Gastroesophageal sphincter (tissue), 4 donors: Measurements from ENCODE around the gene STIL. TPM values are rescaled to one million over a fixed set of nuclear protein-coding genes. Genes with fewer than 3 reads are reported as not detected.
A peak's percentile ranks its signal among the peaks of the same experiment; 100 is the strongest.
"Not testable (repeated sequence)": the region's sequence is repeated elsewhere in the genome, so short reads cannot be mapped to it uniquely, and the experiment has no call there.

Experiments used
- ATAC-seq: fragments of 150-250 bp; one replicate; pipeline ENCODE4 v1.9.1; 2016; ENCODE audit warnings: mild to moderate bottlenecking, moderate library complexity
- H3K27ac ChIP-seq, 4 donors: fragments of 200-600 bp; sonication (generic) in 3 of 4; 1 replicate in 3 of 4; 2 replicates in 1 of 4; pipeline ENCODE4 v1.5.1; 2016 to 2019
- H3K27me3 ChIP-seq: fragments of 200-600 bp; sonication (generic); one replicate; pipeline ENCODE4 v1.5.1; 2019
- H3K36me3 ChIP-seq, 2 donors: fragments of 200-600 bp; sonication (generic); one replicate each; pipeline ENCODE4 v1.5.1; 2019; ENCODE audit warnings: control low read depth in 1 of 2
- H3K4me1 ChIP-seq, 3 donors: fragments of 200-600 bp; sonication (generic); 1 replicate in 2 of 3; 2 replicates in 1 of 3; pipeline ENCODE4 v1.5.1; 2016 to 2019; ENCODE audit warnings: control low read depth in 2 of 3
- H3K4me3 ChIP-seq, 2 donors: fragments of 200-600 bp; sonication (generic); one replicate each; pipeline ENCODE4 v1.5.1; 2019; ENCODE audit warnings: mild to moderate bottlenecking in 1 of 2, moderate library complexity in 1 of 2
- H3K9me3 ChIP-seq, 3 donors: fragments of 200-600 bp; sonication (generic); one replicate each; pipeline ENCODE4 v1.5.1; 2017 to 2019; ENCODE audit warnings: control low read depth in 2 of 3
- EP300 ChIP-seq: sonication (generic); formaldehyde crosslinking; IDR thresholded peaks from one replicate; pipeline ENCODE4 v1.6.1; 2017; ENCODE audit warnings: antibody characterized with exemption, mild to moderate bottlenecking
- POLR2A ChIP-seq, 2 donors: fragments of 450-650 bp; IDR thresholded peaks; one replicate each; pipeline ENCODE4 v1.6.1; 2017; ENCODE audit warnings: antibody characterized with exemption in 2 of 2, mild to moderate bottlenecking in 2 of 2, moderate library complexity in 1 of 2
- POLR2AphosphoS5 ChIP-seq: sonication (generic); formaldehyde crosslinking; IDR thresholded peaks from one replicate; pipeline ENCODE4 v1.6.1; 2017; ENCODE audit warnings: antibody characterized with exemption
- WGBS, 2 donors: methylation state at CpG; one replicate each; pipeline ENCODE4 v1.1.5; 2018; ENCODE audit warnings: low coverage in 1 of 2; 5-methylcytosine and 5-hydroxymethylcytosine counted together
- total RNA-seq, 4 donors: library from RNA; depleted of rRNA; stranded (reverse); fragments of >200 nt; gene quantifications; one replicate each; pipeline ENCODE4 v1.1.0, GENCODE V29; 2016
- TF ChIP-seq, protein P1 (sequence below), 4 experiments: fragments of 200-600 bp in 2 of 4; fragments of 450-650 bp in 2 of 4; sonication (generic) in 1 of 4; IDR thresholded peaks; one replicate each; pipeline ENCODE4 v1.5.1; 2017 to 2019; ENCODE audit warnings: antibody characterized with exemption in 4 of 4, mild to moderate bottlenecking in 2 of 4, moderate library complexity in 2 of 4

The STIL gene
- total RNA-seq, 4 donors from 2014 or later, result 0.40 to 2.5 (median 0.83) TPM

DNA sequence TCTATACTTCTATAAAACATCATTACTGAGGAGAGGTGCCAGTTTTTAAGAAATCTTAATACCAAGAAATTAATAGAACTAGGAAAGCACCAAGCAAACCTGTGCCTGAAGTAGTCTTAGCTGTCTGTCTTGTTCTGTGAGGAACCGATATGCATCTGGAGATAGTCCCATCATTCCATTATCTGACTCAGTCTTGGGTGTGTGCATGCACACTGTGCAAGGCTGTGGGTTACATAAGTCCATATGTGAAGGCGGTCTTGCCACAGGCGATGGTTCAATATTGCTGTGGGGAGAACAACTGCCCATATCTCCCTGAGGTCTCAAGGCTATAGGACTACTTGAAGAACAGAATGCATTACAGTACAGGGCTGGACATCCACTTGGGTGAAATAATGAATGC, 33.8 kb downstream of the STIL start:
- TF ChIP-seq POLR2AphosphoS5 (no peak), POLR2A (IDR thresholded peaks at IDR 0.05) (no peak)
- WGBS, 2 donors, result 97 to 100% methylated on average over 2 to 3 of the region's 3 CpGs
- ATAC-seq, result no peak
- Histone ChIP-seq H3K9me3 (no peaks in the 10 kb centered on the region), H3K27me3 (no peaks in the 10 kb centered on the region), H3K4me3 (no peak overlapping the region), H3K27ac (no peak overlapping the region), H3K4me1 (no peaks in the 10 kb centered on the region), H3K36me3 (no peaks in the 10 kb centered on the region)

DNA sequence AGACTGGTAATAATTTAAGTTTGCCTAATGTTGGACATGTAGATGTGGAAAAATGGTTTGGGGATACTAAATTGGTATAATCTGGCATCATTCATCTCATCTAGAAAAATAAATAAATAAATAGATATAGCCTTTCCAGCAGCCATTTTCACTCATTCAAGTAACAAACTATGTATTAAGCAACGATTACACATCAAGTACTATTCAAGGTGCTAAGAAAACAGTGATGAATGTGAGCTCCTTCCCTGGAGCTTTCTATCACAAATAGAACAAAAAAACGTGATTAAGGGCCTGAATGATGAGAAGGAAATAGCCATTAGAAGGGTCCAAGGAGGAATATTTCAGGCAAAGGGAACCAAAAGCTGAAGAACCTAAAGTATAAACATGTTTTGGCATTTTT, 37.1 kb downstream of the STIL start:
- 81% methylated on average over 2 of the region's 2 CpGs; no CpG with 5 or more reads in 1 of the 2 donors for WGBS, 2 donors
- Histone ChIP-seq H3K9me3 (no peaks in the 10 kb centered on the region), H3K36me3 (no peaks in the 10 kb centered on the region), H3K27ac (no peak overlapping the region), H3K27me3 (no peaks in the 10 kb centered on the region), H3K4me1 (no peaks in the 10 kb centered on the region), H3K4me3 (no peak overlapping the region)
- no peak for TF ChIP-seq EP300
- TF ChIP-seq, protein P1, sequence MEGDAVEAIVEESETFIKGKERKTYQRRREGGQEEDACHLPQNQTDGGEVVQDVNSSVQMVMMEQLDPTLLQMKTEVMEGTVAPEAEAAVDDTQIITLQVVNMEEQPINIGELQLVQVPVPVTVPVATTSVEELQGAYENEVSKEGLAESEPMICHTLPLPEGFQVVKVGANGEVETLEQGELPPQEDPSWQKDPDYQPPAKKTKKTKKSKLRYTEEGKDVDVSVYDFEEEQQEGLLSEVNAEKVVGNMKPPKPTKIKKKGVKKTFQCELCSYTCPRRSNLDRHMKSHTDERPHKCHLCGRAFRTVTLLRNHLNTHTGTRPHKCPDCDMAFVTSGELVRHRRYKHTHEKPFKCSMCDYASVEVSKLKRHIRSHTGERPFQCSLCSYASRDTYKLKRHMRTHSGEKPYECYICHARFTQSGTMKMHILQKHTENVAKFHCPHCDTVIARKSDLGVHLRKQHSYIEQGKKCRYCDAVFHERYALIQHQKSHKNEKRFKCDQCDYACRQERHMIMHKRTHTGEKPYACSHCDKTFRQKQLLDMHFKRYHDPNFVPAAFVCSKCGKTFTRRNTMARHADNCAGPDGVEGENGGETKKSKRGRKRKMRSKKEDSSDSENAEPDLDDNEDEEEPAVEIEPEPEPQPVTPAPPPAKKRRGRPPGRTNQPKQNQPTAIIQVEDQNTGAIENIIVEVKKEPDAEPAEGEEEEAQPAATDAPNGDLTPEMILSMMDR (IDR thresholded peaks at IDR 0.05), result no peak
- no peak for TF ChIP-seq POLR2AphosphoS5
- TF ChIP-seq POLR2A (IDR thresholded peaks at IDR 0.05), result no peak
- no peak for ATAC-seq

DNA sequence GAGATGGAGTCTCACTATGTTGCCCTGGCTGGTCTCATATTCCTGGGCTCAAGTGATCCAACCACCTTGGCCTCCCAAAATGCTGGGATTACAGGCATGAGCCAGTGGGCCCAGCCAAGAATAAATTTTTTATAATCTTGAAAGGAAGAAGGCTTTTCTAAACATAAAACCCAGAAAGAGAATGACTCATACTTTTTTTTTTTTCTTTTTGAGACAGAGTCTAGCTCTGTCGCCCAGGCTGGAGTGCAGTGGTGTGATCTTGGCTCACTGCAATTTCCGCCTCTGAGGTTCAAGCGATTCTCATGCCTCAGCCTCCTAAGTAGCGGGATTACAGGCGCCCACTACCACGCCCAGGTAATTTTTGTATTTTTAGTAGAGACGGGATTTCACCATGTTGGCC, 38.1 kb downstream of the STIL start:
- H3K27ac ChIP-seq, H3K36me3 ChIP-seq, ATAC-seq, H3K27me3 ChIP-seq, H3K4me3 ChIP-seq, H3K4me1 ChIP-seq, H3K9me3 ChIP-seq: not testable (repeated sequence)
- 86% methylated on average over 7 of the region's 7 CpGs; no CpG with 5 or more reads in 1 of the 2 donors for WGBS, 2 donors

DNA sequence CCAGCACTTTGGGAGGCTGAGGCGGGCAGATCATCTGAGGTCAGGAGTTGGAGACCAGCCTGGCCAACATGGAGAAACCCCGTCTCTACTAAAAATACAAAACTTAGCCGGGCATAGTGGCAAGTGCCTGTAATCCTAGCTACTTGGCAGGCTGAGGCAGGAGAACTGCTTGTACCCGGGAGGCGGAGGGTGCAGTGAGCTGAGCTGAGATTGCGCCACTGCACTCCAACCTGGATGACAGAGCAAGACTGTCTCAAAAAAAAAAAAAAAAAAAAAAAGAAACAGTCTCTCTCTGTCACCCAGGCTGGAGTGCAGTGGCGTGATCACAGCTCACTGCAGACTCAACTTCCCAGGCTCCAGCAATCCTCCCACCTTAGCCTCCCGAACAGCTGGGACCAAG, 48.4 kb downstream of the STIL start:
- H3K4me1 ChIP-seq, ATAC-seq, H3K27ac ChIP-seq, H3K27me3 ChIP-seq, H3K9me3 ChIP-seq, H3K4me3 ChIP-seq, H3K36me3 ChIP-seq: not testable (repeated sequence)
- 96% methylated on average over 4 of the region's 8 CpGs; no CpG with 5 or more reads in 1 of the 2 donors for WGBS, 2 donors

DNA sequence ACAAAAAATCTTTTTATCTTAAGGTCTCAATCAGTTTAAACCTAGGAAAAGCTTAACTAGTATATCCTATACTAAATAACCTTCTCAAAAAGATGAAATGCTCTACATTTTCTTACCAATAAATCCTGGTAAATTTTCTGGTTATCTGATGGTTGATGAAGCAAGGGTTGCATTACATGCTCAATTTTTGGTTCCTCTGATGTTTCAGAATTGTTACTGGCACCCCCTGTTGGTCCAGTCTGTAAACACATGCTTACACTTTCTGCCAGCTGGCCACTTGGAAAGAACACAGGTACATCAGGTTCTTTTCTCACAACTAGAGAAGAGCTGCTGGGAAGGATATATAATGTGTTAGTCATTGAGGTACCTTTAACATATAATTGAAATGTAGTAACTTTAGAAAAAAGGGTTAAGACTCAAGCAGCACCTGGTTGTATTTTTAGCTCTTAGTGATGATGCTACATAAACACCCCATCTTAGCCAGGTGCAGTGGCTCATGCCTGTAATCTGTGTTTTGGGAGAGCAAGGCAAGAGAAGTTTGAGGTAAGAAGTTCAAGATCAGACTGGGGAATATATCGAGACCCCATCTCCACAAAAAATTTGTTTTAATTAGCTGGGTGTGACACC, 51.0 kb downstream of the STIL start:
- no peaks in the 10 kb centered on the region for H3K4me1 ChIP-seq
- H3K36me3 ChIP-seq, result no peaks in the 10 kb centered on the region
- no peak overlapping the region for H3K4me3 ChIP-seq
- no CpG with 5 or more reads among the region's 1 CpG for WGBS, 2 donors
- TF ChIP-seq POLR2A (IDR thresholded peaks at IDR 0.05) (no peak), EP300 (no peak), POLR2AphosphoS5 (no peak)
- TF ChIP-seq, protein P1 (IDR thresholded peaks at IDR 0.05), result peak; percentile 21 to 49 (median 46)
- H3K9me3 ChIP-seq, result no peaks in the 10 kb centered on the region
- H3K27me3 ChIP-seq, result no peaks in the 10 kb centered on the region
- no peak overlapping the region for H3K27ac ChIP-seq
- ATAC-seq, result no peak

DNA sequence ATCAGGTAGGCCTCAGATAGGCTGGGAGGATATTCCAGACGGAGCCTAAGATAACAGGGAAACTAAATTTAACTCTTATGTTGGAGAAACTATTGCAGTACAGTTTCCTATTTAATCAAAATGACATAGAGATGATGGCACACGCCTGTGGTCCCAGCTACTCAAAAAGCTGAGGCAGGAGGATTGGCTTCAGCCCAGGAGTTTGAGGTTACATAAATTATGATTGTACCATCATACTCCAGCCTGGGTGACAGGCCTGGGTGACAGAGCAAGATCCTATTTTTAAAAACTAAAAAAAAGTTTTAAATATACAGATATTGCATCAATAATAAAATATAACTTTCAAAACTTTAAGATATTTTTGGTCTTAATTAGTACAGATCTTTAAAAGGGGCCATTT, 56.7 kb downstream of the STIL start:
- no peak for ATAC-seq
- H3K4me1 ChIP-seq, result no peaks in the 10 kb centered on the region
- H3K4me3 ChIP-seq, result no peak overlapping the region
- H3K27me3 ChIP-seq, result no peaks in the 10 kb centered on the region
- TF ChIP-seq POLR2A (IDR thresholded peaks at IDR 0.05), result no peak
- TF ChIP-seq, protein P1 (IDR thresholded peaks at IDR 0.05), result no peak
- no peak for TF ChIP-seq EP300
- no peak for TF ChIP-seq POLR2AphosphoS5
- H3K9me3 ChIP-seq, result no peaks in the 10 kb centered on the region
- 58 to 68% methylated on average over 2 of the region's 2 CpGs for WGBS, 2 donors
- no peak overlapping the region for H3K27ac ChIP-seq
- H3K36me3 ChIP-seq, result no peaks in the 10 kb centered on the region
